IPS-18c (cell line): ENCODE data around the gene ANKRD13C.

Source experiments
- H3K4me3 ChIP-seq: 2 replicates; pipeline ENCODE4 v1.7.0; 2013; ENCODE audit warnings: low read depth, mild to moderate bottlenecking, low read length, moderate library complexity; ENCODE audit not compliant: insufficient read depth
- H3K9me3 ChIP-seq: one replicate; pipeline ENCODE4 v1.6.1; 2013; ENCODE audit warnings: mild to moderate bottlenecking, low read length, moderate library complexity; ENCODE audit not compliant: control insufficient read depth, insufficient read depth

Gene ANKRD13C

GRCh38 chr1:70248729-70249128 lies 105.8 kb downstream of the ANKRD13C start:
- Histone ChIP-seq H3K9me3 (no peaks in the 10 kb centered on the region), H3K4me3 (no peak overlapping the region)

GRCh38 chr1:70247768-70248167 lies 106.8 kb downstream of the ANKRD13C start:
- H3K4me3 ChIP-seq = no peak overlapping the region
- no peaks in the 10 kb centered on the region for H3K9me3 ChIP-seq

GRCh38 chr1:70247122-70247521 lies 107.4 kb downstream of the ANKRD13C start:
- Histone ChIP-seq H3K4me3 (no peak overlapping the region), H3K9me3 (no peaks in the 10 kb centered on the region)

GRCh38 chr1:70239940-70240339 lies 114.6 kb downstream of the ANKRD13C start:
- Histone ChIP-seq H3K4me3 (no peak overlapping the region), H3K9me3 (no peaks in the 10 kb centered on the region)

- Histone ChIP-seq H3K9me3 (no peaks in the 10 kb centered on the region), H3K4me3 (no peak overlapping the region)
Observed at GRCh38 chr1:70234733-70235132, 119.8 kb downstream of the ANKRD13C start.

- Histone ChIP-seq H3K9me3 (no peaks in the 10 kb centered on the region), H3K4me3 (no peak overlapping the region)
Observed at GRCh38 chr1:70231475-70231874, 123.0 kb downstream of the ANKRD13C start.

GRCh38 chr1:70228670-70229069 lies 125.9 kb downstream of the ANKRD13C start:
- Histone ChIP-seq H3K9me3 (no peaks in the 10 kb centered on the region), H3K4me3 (no peak overlapping the region)

- no peak overlapping the region for H3K4me3 ChIP-seq
- H3K9me3 ChIP-seq = no peaks in the 10 kb centered on the region
Observed at GRCh38 chr1:70227439-70227838, 127.1 kb downstream of the ANKRD13C start.

GRCh38 chr1:70224954-70225353 lies 129.6 kb downstream of the ANKRD13C start:
- no peak overlapping the region for H3K4me3 ChIP-seq
- H3K9me3 ChIP-seq = no peaks in the 10 kb centered on the region

GRCh38 chr1:70222716-70223235 lies 131.7 kb downstream of the ANKRD13C start:
- Histone ChIP-seq H3K4me3 (no peak overlapping the region), H3K9me3 (no peaks in the 10 kb centered on the region)

- Histone ChIP-seq H3K9me3 (no peaks in the 10 kb centered on the region), H3K4me3 (peak within 1 kb of the TSS; percentile 90)
Observed at GRCh38 chr1:70221238-70222121, 133.0 kb downstream of the ANKRD13C start, which contains the start of gene SRSF11. Gene SRSF11, plus strand, starts transcription at chr1:70221380. Its CDS starts 257 bp downstream, at chr1:70221637.

- H3K4me3 ChIP-seq = peak overlapping the region; percentile 90; the same call in 1 of the 2 replicates
- H3K9me3 ChIP-seq = no peaks in the 10 kb centered on the region
Observed at GRCh38 chr1:70220517-70221237, 133.8 kb downstream of the ANKRD13C start.

GRCh38 chr1:70220015-70220414 lies 134.5 kb downstream of the ANKRD13C start:
- Histone ChIP-seq H3K9me3 (no peaks in the 10 kb centered on the region), H3K4me3 (no peak overlapping the region)

GRCh38 chr1:70211541-70211940 lies 143.0 kb downstream of the ANKRD13C start:
- no peak overlapping the region for H3K4me3 ChIP-seq
- no peaks in the 10 kb centered on the region for H3K9me3 ChIP-seq

GRCh38 chr1:70210820-70211219 lies 143.7 kb downstream of the ANKRD13C start:
- Histone ChIP-seq H3K9me3 (no peaks in the 10 kb centered on the region), H3K4me3 (no peak overlapping the region)
